Anterior cingulate cortex (tissue), 58 donors: ENCODE results near the gene WASF1.
"Not testable (repeated sequence)": the region's sequence is repeated elsewhere in the genome, so short reads cannot be mapped to it uniquely, and the experiment has no call there.

Experiments used
- DNase-seq, 58 donors: peaks; one replicate each; lab custom pipeline; 2025; lab: John Stamatoyannopoulos, UW

WASF1 gene

GRCh38 chr6:110095101-110095500, 84.4 kb downstream of the WASF1 start:
- DNase-seq = no peak

- no peak for DNase-seq
Observed at GRCh38 chr6:110093981-110094380, 85.5 kb downstream of the WASF1 start.

GRCh38 chr6:110090876-110091275, 88.6 kb downstream of the WASF1 start:
- DNase-seq = no peak

- no peak for DNase-seq
Observed at GRCh38 chr6:110089323-110089722, 90.1 kb downstream of the WASF1 start.

- no peak for DNase-seq
Observed at GRCh38 chr6:110085285-110085684, 94.2 kb downstream of the WASF1 start.

- no peak for DNase-seq
Observed at GRCh38 chr6:110083875-110084585, 95.4 kb downstream of the WASF1 start.

- no peak for DNase-seq
Observed at GRCh38 chr6:110075406-110075805, 104.1 kb downstream of the WASF1 start.

GRCh38 chr6:110073474-110073873, 106.0 kb downstream of the WASF1 start:
- not testable (repeated sequence) for DNase-seq

GRCh38 chr6:110068592-110068967, 110.9 kb downstream of the WASF1 start:
- DNase-seq = no peak

GRCh38 chr6:110067837-110068591, 111.5 kb downstream of the WASF1 start:
- DNase-seq = peak in 5 of 58 donors; percentile 4 to 61 (median 16)

GRCh38 chr6:110064744-110065524, 114.5 kb downstream of the WASF1 start:
- DNase-seq = no peak

GRCh38 chr6:110063594-110064263, 115.7 kb downstream of the WASF1 start:
- DNase-seq = no peak

- no peak for DNase-seq
Observed at GRCh38 chr6:110055387-110055735, 124.1 kb downstream of the WASF1 start.

GRCh38 chr6:110054664-110055386, 124.6 kb downstream of the WASF1 start:
- DNase-seq = no peak

- DNase-seq = peak in 14 of 58 donors; percentile 8 to 33 (median 18)
Observed at GRCh38 chr6:110053395-110054240, 125.9 kb downstream of the WASF1 start.

GRCh38 chr6:110050440-110050813, 129.0 kb downstream of the WASF1 start:
- DNase-seq = no peak
